DMS53 treated with DMSO at 0.1 percent for 48 hours (cell line): ENCODE results near the gene BST1.

Experiments used
- DNase-seq: peaks from one replicate; lab custom pipeline; 2025; ENCODE audit not compliant: unreplicated experiment; lab: John Stamatoyannopoulos, UW

BST1 gene

GRCh38 chr4:15702941-15703403 lies at the start of gene BST1:
BST1 (plus strand) TSS chr4:15703065; CDS start chr4:15703145, 80 bp downstream.
- DNase-seq: no peak

GRCh38 chr4:15653420-15653819 lies 49.4 kb upstream of the BST1 start:
- DNase-seq: no peak

- DNase-seq: no peak
These were observed 48.8 kb upstream of the BST1 start for GRCh38 chr4:15653864-15654592.

- DNase-seq: no peak
These were observed 48.2 kb upstream of the BST1 start for GRCh38 chr4:15654593-15655222.

- peak; percentile 91 for DNase-seq
These were observed 47.4 kb upstream of the BST1 start, which contains the start of gene FBXL5 for GRCh38 chr4:15655223-15656037. FBXL5 (minus strand) TSS chr4:15655357; CDS start chr4:15655287, 70 bp downstream.

GRCh38 chr4:15656038-15656470 lies 46.8 kb upstream of the BST1 start:
- peak; percentile 79 for DNase-seq

GRCh38 chr4:15657366-15657765 lies 45.5 kb upstream of the BST1 start:
- no peak for DNase-seq

- DNase-seq: no peak
These were observed 44.6 kb upstream of the BST1 start for GRCh38 chr4:15658136-15658770.

- DNase-seq: no peak
These were observed 44.1 kb upstream of the BST1 start for GRCh38 chr4:15658781-15659180.

GRCh38 chr4:15659768-15660570 lies 42.9 kb upstream of the BST1 start:
- DNase-seq: no peak

GRCh38 chr4:15665753-15666365 lies 37.0 kb upstream of the BST1 start:
- no peak for DNase-seq

- no peak for DNase-seq
These were observed 35.9 kb upstream of the BST1 start for GRCh38 chr4:15667006-15667405.

- no peak for DNase-seq
These were observed 34.1 kb upstream of the BST1 start for GRCh38 chr4:15668566-15669435.

- no peak for DNase-seq
These were observed 32.3 kb upstream of the BST1 start for GRCh38 chr4:15670576-15670975.

GRCh38 chr4:15672101-15672500 lies 30.8 kb upstream of the BST1 start:
- DNase-seq: no peak

GRCh38 chr4:15673337-15673736 lies 29.5 kb upstream of the BST1 start:
- DNase-seq: no peak

- DNase-seq: no peak
These were observed 28.8 kb upstream of the BST1 start for GRCh38 chr4:15674046-15674445.

- no peak for DNase-seq
These were observed 27.9 kb upstream of the BST1 start for GRCh38 chr4:15674926-15675325.

- DNase-seq: no peak
These were observed 27.5 kb upstream of the BST1 start for GRCh38 chr4:15675356-15675755.
